ENCODE results near the gene TBC1D2. TPM values are rescaled to one million over a fixed set of nuclear protein-coding genes. Genes with fewer than 3 reads are reported as not detected.

The TBC1D2 gene
- 10 to 100 TPM; 11.3 to 33.5 (median 21.4) TPM for total RNA-seq

GRCh38 chr9:98255578-98256296 is at the start of gene TBC1D2:
Gene TBC1D2 (minus strand): TSS chr9:98255649. CDS start chr9:98255541, 108 bp downstream.
- TF ChIP-seq CTCF (IDR thresholded peaks at IDR 0.05; ENCODE audit: low read depth), result no peak

DNA sequence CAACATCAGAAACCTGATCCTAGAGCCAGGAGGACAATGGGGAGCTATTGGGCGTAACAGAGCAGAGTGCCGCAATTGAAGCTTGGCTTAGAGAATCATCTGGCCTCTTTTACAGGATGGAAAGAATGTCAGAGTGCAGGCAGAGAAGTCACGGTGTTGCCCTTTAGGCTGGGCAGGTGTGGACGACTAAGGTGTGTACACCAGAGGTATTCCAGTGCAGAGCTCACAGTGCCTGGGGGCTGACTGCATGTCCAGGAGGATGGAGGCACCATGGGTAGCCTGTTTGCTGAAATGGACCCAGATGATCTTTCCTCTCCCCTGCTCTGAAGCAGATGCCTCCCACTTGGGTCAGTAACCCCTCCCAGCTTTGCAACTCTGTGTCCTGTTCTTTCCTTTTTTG is 48.9 kb upstream of the TBC1D2 start:
- TF ChIP-seq CTCF (IDR thresholded peaks at IDR 0.05; ENCODE audit: low read depth), result no peak

GRCh38 chr9:98303633-98304125 is 48.2 kb upstream of the TBC1D2 start:
- no peak for TF ChIP-seq CTCF (IDR thresholded peaks at IDR 0.05; ENCODE audit: low read depth)

- TF ChIP-seq CTCF (IDR thresholded peaks at IDR 0.05; ENCODE audit: low read depth), result no peak
Observed at GRCh38 chr9:98302938-98303632, 47.6 kb upstream of the TBC1D2 start.

DNA sequence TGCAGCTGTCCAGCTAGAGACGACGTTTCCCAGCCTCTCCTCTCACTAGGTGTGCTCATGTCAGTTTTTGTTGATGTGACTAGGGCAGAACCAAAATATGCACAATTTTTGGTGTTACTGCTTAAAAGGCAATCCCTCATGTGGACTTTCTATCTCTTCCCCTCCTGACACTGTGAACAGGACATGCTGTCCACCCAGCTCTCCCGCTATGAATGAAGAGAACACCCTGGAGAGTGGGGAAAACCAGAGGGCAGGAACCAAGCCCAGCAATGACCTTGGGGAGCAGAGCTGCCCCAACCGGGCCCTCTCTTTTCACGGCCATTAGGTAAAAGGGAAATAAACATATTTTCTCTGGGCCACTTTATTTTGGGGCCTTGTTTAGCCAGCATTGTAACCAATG is 46.7 kb upstream of the TBC1D2 start:
- TF ChIP-seq CTCF (IDR thresholded peaks at IDR 0.05; ENCODE audit: low read depth), result no peak

DNA sequence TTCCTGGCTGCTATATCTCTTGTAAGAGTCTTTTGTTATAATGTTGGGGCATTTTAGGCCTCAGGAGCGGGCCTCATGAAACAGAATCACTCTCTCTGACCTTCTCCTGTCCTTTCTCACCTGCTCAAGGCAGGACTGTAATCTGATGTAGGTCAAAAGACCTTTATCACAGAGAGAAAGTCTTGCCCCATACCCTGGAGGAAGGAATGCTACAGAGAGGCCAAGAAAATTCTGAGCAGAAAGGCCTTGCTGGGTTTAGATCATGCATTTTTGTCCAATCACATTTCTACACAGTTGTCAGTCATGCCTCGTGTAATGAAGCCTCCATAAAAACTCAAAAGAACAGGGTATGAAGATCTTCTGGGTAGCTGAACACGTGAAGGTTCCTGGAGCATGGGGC is 45.2 kb upstream of the TBC1D2 start:
- TF ChIP-seq CTCF (IDR thresholded peaks at IDR 0.05; ENCODE audit: low read depth), result no peak

- TF ChIP-seq CTCF (IDR thresholded peaks at IDR 0.05; ENCODE audit: low read depth), result no peak
Observed at GRCh38 chr9:98298476-98298875, 43.0 kb upstream of the TBC1D2 start.

Data from subcutaneous adipose tissue (tissue), 4 donors.